A673 (cell line): ENCODE data around the gene DDX54. TPM values are rescaled to one million over a fixed set of nuclear protein-coding genes. Genes with fewer than 3 reads are reported as not detected.

ENCODE experiments used
- BruUV-seq: library from RNA; stranded (reverse); fragments of 400-500 nt; replicated peaks from 2 replicates; lab custom pipeline; 2021; lab: Mats Ljungman, UMichigan
- CTCF ChIA-PET: fragments of 300-600 bp; sonication (Branson Sonifier 250); formaldehyde crosslinking; loops from one replicate; lab custom pipeline; 2022; ENCODE audit warnings: antibody characterized with exemption; lab: Charles Lee
- POLR2A ChIA-PET: fragments of 300-600 bp; sonication (Branson Sonifier 250); formaldehyde crosslinking; loops from one replicate; lab custom pipeline; 2022; ENCODE audit warnings: antibody characterized with exemption; ENCODE audit not compliant: low non-redundant PET; lab: Charles Lee
- DNase-seq: peaks from one replicate; pipeline ENCODE4 v3.0.0-alpha.2; 2015; ENCODE audit warnings: low spot score
- H3K27ac ChIP-seq: fragments of 200-600 bp; sonication (generic); 2 replicates; pipeline ENCODE4 v1.5.1; 2016; ENCODE audit warnings: mixed run types, low read depth, mild to moderate bottlenecking, mixed read lengths, antibody characterized with exemption, low read length; ENCODE audit not compliant: poor library complexity, severe bottlenecking
- H3K27me3 ChIP-seq: fragments of 200-600 bp; sonication (generic); replicated peaks from 2 replicates; pipeline ENCODE4 v1.6.1; 2017; ENCODE audit warnings: mixed run types, low read depth, mild to moderate bottlenecking, mixed read lengths, antibody characterized with exemption, low read length; ENCODE audit not compliant: insufficient read depth, poor library complexity
- H3K36me3 ChIP-seq: fragments of 200-600 bp; sonication (generic); 2 replicates; pipeline ENCODE4 v1.6.1; 2016; ENCODE audit warnings: mixed run types, mild to moderate bottlenecking, mixed read lengths, antibody characterized with exemption, low read length; ENCODE audit not compliant: insufficient read depth, poor library complexity, severe bottlenecking
- H3K4me1 ChIP-seq: fragments of 200-600 bp; sonication (generic); 2 replicates; pipeline ENCODE4 v1.6.1; 2017; ENCODE audit warnings: mixed run types, mild to moderate bottlenecking, mixed read lengths, antibody characterized with exemption, low read length; ENCODE audit not compliant: insufficient read depth, poor library complexity, severe bottlenecking
- H3K4me3 ChIP-seq: fragments of 200-600 bp; sonication (generic); 2 replicates; pipeline ENCODE4 v1.5.1; 2016; ENCODE audit warnings: low read depth, mixed run types, mild to moderate bottlenecking, mixed read lengths, low read length; ENCODE audit not compliant: poor library complexity, severe bottlenecking
- H3K9me3 ChIP-seq: fragments of 200-600 bp; sonication (generic); 2 replicates; pipeline ENCODE4 v1.6.1; 2016; ENCODE audit warnings: mixed run types, low read depth, mild to moderate bottlenecking, mixed read lengths, antibody characterized with exemption, low read length; ENCODE audit not compliant: poor library complexity, severe bottlenecking
- CTCF ChIP-seq: fragments of 300-800, 200-600 bp; sonication (generic); conservative IDR thresholded peaks from 2 replicates; pipeline ENCODE4 v1.5.1; 2017; ENCODE audit warnings: low read depth, mild to moderate bottlenecking, antibody characterized with exemption, low read length, moderate library complexity, mixed read lengths
- EZH2 ChIP-seq: fragments of 200-600 bp; sonication (generic); IDR thresholded peaks from 2 replicates; pipeline ENCODE4 v1.6.1; 2017; ENCODE audit warnings: borderline replicate concordance, low read depth, mild to moderate bottlenecking, mixed read lengths, antibody characterized with exemption, low read length; ENCODE audit not compliant: poor library complexity, severe bottlenecking
- intact Hi-C: fragments of 100-400 bp; cut with micrococcal nuclease; formaldehyde crosslinking; loops from one replicate; pipeline ENCODE4 v1.10.0; 2022; ENCODE audit not compliant: unreplicated experiment
- total RNA-seq: library from RNA; stranded (reverse); gene quantifications from 2 replicates; pipeline ENCODE4 v1.2.3, GENCODE V29; 2021

Gene DDX54
- total RNA-seq, 1 experiment from 2014 or later, result 116 TPM

- intact Hi-C loops, result no loop called here
- POLR2A ChIA-PET, result no interaction called here
- Histone ChIP-seq H3K27me3 (no peaks in the 10 kb centered on the region), H3K4me3 (no peak overlapping the region), H3K36me3 (no peaks in the 10 kb centered on the region), H3K9me3 (no peaks in the 10 kb centered on the region), H3K27ac (no peak overlapping the region), H3K4me1 (no peaks in the 10 kb centered on the region)
- BruUV-seq, result no TSS peak
- CTCF ChIA-PET, result no interaction called here
- no peak for TF ChIP-seq CTCF
- no peak for TF ChIP-seq EZH2
- no peak for DNase-seq
Measured at GRCh38 chr12:113129664-113130456, 55.4 kb downstream of the DDX54 start.

GRCh38 chr12:113128802-113129663 lies 56.2 kb downstream of the DDX54 start:
- TF ChIP-seq CTCF (no peak), EZH2 (no peak)
- CTCF ChIA-PET, result no interaction called here
- H3K27ac ChIP-seq, result no peak overlapping the region
- BruUV-seq, result no TSS peak
- no peaks in the 10 kb centered on the region for H3K4me1 ChIP-seq
- no peak for DNase-seq
- H3K9me3 ChIP-seq, result no peaks in the 10 kb centered on the region
- POLR2A ChIA-PET, result no interaction called here
- intact Hi-C loops, result no loop called here
- no peaks in the 10 kb centered on the region for H3K36me3 ChIP-seq
- H3K27me3 ChIP-seq, result no peaks in the 10 kb centered on the region
- no peak overlapping the region for H3K4me3 ChIP-seq

- CTCF ChIA-PET, result no interaction called here
Measured at GRCh38 chr12:113127791-113128199, 57.5 kb downstream of the DDX54 start.

More at GRCh38 chr12:113127791-113128199, 57.5 kb downstream of the DDX54 start:
- no TSS peak for BruUV-seq
- no peak for DNase-seq
- Histone ChIP-seq H3K36me3 (no peaks in the 10 kb centered on the region), H3K4me3 (no peak overlapping the region), H3K9me3 (no peaks in the 10 kb centered on the region), H3K27ac (no peak overlapping the region), H3K27me3 (no peaks in the 10 kb centered on the region), H3K4me1 (no peaks in the 10 kb centered on the region)
- TF ChIP-seq EZH2 (no peak), CTCF (no peak)
- POLR2A ChIA-PET, result no interaction called here
- intact Hi-C loops, result no loop called here
